Endometrial microvascular endothelial cells (primary cell): Measurements from ENCODE around the gene MRPL50. TPM values are rescaled to one million over a fixed set of nuclear protein-coding genes. Genes with fewer than 3 reads are reported as not detected.

Source experiments
- in situ Hi-C: cut with HindIII; loops from 2 replicates; pipeline ENCODE4 v1.10.0; 2017; ENCODE audit warnings: low sequenced_read_pairs, low pct_unique_long_range_greater_than_20kb; ENCODE audit errors: inconsistent ontology term
- total RNA-seq: library from RNA; depleted of rRNA; stranded (reverse); fragments of >200 nt; gene quantifications from one replicate; pipeline ENCODE4 v1.2.3, GENCODE V29; 2015; ENCODE audit errors: inconsistent ontology term

Gene MRPL50
- total RNA-seq: 15.4 TPM

DNA sequence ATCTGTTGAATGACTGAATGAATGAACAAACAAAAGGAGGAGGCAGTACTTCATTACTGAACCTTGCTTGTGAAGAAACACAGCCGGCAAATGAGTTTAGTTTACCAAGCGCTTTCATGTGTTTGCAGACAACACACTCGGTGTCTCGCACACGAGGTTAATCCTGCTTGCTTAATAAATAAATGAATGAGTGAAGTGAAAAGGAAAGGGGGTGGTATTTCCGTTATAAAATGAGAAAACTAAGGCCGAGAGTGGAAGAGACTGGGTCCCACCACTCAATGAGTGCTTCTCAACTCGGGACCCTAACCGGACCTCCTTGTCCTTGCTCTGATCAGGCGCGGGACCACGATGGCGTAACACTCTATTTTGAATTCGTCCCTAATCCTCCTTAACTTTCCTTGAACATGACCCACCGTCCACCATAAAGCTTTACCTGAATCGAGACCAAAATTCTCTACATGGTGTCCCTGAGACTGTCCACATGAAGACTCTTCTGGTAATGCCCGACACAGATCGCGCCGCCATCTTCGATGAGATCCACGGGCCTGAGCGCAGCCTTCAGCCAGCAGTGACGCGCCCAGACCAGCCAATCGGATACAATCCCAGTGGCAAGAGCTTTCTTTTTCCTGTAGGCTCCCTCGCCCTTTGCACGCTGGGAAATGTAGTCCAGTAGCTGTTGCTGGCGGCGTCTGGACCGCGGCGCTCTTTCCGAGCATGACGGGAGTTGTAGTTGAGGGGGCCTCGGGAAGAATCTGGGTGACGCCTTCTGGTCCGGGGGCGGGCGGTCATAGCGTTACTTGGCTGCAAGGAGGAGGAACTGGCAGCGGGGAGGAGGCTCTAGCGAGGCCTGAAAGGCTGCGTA is at the start of gene MRPL50, which contains the start of gene ZNF189:
Gene MRPL50, minus strand, starts transcription at position 551 of the 862 bp plus-strand sequence. Its CDS starts 26 bp downstream, at position 525.
Gene ZNF189, plus strand, starts transcription at position 784 of the 862 bp plus-strand sequence. CDS start 306 bp downstream, outside the sequence.
- in situ Hi-C loops: no loop called here

DNA sequence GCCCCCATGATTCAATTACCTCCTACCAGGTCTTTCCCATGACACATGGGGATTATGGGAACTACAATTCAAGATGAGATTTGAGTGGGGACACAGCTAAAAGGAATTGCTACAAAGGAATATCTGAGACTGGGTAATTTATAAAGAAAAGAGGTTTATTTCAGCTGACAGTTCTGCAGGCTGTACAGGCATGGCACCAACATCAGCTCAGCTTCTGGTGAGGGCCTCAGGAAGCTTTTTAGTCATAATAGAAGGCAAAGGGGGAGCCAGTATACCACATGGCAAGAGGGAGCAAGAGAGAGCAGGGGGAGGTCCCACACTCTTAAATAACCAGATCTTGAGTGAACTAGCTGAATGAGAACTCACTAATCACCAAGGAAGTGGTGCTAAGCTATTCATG is 48.3 kb upstream of the MRPL50 start:
- in situ Hi-C loops: no loop called here

DNA sequence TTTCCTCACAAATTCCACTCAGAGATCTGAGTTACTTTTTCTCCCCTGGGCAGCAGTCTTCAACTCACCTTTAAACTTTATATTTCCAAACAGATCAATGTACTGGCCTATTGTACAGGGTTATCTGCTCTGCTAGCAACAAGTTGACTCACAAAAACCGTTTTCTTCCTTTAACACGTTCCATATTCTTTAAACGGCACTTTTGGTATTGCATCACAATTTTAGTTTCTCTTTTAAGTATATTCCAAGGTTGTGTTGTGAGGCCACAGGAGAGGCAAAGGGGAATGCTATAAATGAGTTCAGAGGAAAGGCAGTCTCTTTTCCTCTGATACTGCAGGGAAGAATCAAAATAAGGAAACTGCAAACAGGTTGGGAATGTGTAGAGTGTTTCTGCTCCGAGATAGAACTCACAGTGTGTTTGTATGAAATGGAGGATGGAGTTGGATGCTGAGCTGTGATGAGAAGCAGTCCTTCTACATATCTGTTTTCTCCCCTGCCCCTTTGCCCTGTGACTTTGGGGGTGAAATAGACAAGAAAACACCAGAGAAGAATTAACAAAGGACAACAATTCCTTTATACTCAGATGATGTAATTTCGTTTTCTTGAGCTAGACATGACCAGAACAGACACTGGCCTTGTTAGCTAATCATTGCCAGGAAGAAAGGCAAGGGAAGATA is 47.1 kb upstream of the MRPL50 start:
- in situ Hi-C loops: no loop called here

DNA sequence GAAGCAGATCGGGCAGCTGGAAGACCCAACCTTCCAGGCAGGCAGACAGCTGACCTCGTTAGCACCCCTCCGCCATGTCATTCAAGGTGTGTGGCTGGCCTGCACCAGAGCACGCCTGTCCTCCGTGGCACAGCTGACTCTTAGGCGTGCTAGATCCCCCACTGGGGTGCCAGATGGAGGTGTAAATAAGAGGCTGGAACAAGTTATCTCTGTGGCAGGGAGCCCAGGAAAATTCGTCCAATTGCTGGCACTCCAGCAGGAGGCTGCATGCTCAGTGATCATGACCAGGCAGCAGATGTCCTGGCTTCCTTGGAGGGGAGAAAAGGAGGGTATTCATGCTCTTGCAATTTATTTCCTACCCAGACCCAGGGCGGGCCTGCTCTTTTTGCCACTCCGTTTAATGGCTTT is 45.0 kb upstream of the MRPL50 start:
- in situ Hi-C loops: no loop called here

DNA sequence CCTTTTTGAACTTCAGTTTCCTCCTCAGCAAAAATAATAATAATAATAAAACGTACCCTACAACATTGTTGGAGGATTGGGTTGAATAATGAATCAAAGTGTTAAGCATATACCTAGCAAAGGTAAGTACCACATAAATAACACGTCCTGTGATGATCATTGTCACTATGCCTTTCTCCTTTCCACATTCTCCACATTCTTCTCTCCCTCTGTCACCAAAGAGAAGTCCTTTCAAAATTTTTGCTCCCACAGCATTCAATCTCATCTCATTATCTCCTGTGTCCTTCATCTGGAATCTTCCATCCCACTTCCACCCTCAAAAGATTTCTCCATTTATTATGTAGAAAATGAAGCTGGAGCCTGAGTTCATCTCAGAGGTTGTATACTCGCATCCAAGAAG is 44.3 kb upstream of the MRPL50 start:
- in situ Hi-C loops: no loop called here

DNA sequence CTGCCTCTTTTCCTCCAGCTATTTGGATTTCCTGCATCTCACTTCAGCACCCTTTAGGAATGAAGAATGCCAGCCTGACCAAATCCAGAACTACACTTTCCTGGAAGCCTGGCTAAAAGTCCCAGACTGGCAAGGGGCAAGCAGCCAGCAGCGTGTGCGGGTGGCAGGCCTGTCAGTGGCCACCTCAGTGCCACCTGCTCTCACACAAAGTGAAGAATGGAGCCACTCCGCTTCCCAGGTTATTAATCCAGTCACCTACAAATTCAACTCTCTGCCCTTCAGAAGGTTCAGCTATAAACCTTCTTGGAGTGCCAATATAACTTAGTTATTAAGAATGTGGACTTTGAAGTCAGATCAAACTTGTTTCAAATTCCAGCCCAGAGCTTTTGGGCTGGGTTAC is 43.9 kb upstream of the MRPL50 start:
- in situ Hi-C loops: no loop called here

DNA sequence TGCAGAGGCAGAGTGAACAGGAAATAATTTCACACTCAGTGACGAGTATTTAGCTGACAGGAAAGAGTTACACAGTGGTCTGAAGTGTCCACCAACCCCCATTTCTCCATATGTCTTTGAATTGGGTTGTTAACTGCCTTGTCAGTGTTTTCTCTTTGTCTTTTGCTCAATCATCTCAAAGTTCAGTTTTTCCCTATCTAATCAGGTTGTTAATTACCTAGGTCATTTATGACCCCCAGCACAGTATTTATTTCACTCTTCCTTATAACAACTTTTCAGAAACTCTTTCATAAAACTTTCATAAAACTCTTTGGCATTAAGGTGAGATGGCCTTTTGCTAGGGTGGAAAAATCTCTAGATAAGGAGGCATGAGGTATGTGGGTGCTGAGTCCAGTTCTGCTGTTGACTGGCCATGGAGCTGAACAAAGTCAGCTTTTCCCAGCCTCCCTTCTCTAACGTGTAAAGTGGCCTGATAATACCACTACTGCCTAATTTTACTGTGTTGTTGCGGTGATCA is 42.4 kb upstream of the MRPL50 start:
- in situ Hi-C loops: no loop called here

DNA sequence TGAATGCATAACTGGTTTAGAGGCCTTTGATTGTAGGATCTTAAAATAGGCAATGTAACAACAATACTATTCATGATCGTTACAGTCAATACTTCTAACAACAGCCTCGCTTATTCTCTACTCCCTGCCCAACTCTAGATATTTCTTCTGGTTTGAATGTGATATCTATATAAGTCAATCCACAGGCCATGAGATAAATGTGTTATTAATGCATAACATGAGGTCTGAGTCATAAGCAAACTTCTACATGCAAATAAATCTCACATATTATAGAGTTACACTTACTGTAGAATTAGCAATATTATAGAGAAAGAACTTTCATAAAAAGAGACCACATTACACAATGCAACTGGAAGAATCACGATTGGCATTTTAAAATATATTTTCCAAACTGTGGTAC is 40.1 kb upstream of the MRPL50 start:
- in situ Hi-C loops: no loop called here

DNA sequence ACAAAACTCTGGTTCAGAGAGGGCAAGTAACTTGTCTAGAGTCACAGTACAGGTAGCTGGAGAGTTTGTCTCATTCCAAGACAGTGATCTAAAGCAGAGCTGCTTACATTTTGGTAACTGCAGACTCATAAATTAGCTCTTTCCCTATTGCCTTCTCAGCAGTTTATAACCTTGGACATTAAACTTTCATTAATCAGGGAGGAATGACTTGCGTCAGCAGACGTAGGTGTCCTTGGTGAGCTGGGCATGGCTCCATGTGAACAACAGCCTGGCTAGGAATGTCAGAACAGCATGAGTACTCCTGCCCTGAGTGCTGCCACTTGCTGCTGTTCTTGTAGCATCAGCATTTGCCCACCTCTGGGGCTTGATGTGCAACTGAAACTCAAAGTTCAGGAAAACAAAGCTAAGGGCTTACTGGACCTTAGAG is 39.4 kb upstream of the MRPL50 start:
- in situ Hi-C loops: no loop called here

DNA sequence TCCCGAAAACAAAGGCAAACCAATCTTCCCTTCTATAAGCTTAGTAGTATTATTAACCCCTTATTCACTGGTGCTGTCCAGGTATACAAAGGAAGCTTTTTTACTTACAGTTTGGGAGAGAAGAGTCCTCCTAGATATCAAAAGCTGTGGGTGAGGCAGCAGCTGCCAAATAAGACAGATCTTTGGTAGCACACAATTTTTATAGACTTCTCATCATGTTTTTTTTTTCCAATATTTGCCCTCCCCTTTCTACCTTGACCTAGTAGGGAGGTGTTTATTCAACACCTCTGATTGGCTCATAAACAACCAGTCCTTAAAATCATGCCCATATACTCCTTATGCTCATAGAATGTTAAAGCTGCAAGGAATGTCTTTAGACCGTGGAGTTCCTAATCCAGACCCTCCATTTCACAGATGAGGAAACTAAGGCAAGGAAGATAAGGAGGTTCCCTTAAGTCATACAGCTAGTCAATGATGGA is 37.2 kb upstream of the MRPL50 start, which contains the start of gene ALDOB:
Gene ALDOB, minus strand, starts transcription at position 174 of the 479 bp plus-strand sequence. CDS start 4,887 bp downstream, outside the sequence.
- in situ Hi-C loops: no loop called here

DNA sequence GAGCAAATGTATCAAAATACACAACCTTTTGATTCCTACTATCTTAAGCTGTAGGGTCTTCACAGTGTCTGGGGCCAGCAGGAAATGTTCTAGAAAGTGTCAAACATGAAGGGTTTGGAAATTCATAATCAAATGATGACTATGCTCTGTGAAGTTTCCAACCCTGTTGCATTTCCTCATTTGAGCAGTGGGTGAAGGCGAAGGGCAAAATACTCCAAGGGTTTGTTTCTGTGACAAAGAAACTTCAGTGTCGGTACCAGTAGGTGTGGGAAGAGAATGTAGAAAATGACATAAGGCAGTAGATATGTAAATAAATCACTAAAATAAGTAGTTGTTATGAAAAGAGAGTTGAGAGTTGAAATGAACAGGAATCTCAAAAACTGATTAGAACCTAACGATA is 36.6 kb upstream of the MRPL50 start:
- in situ Hi-C loops: no loop called here

DNA sequence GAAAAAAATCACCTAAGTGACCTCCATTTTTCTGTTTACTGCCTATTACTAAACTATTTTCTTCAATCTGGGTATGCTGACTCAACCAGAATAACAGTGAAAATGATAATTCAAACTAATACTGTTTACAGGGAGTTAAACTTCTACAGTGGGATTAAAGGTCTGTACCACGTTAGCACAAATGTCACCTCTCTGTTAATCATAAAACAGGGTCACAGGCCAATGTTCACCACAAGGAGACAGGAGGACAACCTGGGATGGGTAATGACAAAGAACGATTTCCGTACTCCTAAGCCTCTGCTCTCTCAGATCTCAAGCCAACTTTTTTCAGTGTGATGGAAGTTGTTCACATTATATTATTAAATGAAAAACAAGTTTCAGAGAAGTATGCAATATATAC is 34.8 kb upstream of the MRPL50 start:
- in situ Hi-C loops: no loop called here

DNA sequence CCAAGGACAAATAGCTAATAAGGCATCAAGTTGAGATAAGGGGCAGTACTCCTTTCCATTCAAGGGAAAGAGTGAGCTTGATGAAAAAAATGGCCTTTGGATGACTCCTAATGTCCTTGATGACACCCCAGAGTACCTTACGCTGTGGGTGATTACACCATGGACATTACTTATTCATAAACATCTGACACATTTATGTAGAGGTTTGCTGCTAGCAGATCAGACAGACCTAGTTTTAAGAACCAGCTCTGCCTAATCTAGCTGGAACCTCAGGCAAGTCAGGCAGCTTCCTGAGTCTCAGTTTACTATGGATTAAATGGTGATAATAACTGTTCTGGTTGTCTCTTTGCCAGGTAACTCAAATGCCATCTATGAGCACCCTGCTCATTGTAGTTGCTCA is 34.3 kb upstream of the MRPL50 start:
- in situ Hi-C loops: no loop called here

DNA sequence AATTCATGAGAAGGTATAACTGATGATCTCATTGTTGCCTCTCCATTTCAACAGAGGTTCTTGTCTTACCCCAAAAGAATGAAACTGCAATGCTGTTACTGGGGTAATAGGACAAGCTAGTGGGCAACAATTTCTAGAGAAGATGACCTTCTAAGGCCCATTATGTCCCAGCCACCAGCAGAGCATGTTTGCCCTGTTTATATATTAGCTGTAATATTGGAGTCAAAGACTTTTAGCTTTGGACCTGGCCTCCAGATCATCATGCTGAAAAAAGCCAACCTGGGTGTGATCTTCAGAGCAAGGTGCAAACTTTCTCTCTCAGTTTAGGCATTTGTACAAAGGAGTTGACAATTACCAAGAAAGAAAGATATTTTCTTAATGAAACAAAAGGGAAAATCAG is 33.8 kb upstream of the MRPL50 start:
- in situ Hi-C loops: no loop called here

DNA sequence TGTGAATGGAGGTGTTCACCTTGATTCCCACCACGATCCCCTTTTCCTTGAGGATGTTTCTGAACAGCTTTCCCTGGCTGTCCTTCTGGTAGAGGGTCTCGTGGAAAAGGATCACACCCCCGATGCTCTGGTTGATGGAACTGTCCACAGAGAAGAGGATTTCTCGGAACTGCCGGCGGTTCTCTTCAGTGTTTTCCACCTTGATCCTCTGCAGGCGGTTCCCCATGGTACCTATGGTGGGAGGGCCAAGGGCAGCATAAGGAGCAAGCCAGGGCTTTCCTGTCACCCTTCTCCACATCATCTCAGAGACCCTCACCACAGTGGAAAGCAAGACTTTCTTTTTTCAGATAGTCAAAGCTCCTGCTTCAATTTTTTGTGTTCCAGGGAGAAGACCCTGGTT is 31.3 kb upstream of the MRPL50 start:
- in situ Hi-C loops: no loop called here

DNA sequence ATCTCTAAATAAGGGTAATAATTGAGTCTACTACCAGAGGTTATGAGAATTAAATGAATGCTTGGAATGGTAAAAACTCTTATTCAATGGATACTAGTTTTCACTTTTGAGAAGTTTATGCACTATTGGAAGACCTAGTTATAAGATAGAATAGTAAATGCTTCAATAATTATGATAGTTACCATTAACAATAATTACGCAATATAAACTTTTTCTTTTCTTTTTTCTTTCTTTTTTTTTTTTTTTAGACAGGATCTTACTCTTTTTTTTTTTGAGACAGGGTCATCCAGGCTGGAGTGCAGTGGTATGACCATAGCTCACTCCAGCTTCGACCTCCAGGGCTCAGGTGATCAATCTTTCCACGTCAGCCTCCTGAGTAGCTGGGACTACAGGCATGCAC is 30.5 kb upstream of the MRPL50 start:
- in situ Hi-C loops: no loop called here

DNA sequence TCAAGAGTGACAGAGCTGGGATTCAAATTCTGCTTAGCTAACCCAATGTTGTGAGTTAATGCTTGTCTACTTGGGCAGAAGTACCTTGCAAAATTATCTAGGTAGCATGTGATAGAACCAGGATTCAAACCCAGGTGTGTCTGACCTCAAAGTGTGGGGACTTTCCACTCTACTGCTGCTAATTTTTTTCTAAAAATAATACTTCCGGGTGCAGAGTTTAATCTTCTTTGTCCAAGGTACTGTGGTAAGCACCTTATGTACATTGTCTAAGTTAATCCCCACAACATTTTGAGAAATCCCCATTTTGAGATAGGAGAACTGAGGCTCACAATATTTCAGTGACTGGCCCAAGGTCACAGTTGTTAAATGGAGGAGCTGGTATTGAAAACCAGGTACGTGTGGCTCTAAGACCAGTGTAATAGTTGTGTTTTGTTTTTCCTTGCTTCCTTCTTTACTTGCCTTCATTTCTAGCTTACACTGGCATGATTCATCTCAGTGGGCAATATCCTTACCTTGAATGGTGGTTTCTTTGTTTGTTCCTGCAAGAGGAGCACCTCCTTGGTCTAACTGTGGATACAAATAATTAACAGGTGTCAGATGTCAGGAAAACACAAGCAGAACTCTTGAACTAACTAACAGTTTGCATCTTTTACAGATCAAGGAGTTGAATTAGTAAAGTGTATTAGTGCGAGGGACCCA is 29.7 kb upstream of the MRPL50 start:
- in situ Hi-C loops: no loop called here

DNA sequence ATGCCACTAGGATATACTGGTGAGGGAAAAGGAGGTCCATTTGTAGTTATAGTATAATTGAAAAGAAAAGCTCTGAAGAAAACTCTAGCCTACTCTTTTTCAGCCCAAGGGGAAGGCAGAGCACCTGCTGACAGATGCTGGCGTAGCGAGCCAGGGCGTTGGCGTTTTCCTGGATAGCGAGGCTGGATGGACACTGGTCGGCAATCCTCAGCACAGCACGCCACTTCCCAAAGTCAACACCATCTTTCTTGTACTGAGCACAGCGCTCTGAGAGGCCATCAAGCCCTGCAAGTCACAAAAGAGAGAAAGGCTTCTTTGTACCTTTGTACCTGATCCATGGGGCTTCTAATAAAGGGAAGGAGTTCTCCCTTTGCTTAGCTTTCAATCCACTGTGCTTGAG is 28.9 kb upstream of the MRPL50 start:
- in situ Hi-C loops: no loop called here

DNA sequence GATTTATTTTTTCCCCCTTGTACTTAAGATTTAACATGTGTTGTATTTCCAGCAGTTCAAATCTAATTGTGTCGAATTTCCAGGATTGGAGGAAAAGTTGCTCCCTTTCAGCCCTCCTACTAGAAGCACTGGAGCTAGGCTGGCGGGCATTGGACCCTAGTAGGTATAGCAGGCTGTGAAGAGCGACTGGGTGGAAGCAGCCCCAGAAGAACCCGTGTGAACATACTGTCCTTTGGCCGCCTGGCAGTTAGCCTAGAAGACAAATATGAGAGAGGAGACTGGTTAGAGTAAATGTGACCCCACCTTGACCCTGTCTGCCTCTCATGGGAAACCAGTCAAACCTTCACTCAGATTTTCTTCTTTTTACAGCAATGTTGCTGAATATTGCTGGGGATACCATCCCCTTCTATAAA is 23.2 kb upstream of the MRPL50 start:
- in situ Hi-C loops: no loop called here
